T1000 (cell line): ENCODE results near the gene PARVA.

Experiments used
- DNase-seq: peaks from one replicate; lab custom pipeline; 2025; ENCODE audit warnings: mixed read lengths; lab: John Stamatoyannopoulos, UW

PARVA gene

DNA sequence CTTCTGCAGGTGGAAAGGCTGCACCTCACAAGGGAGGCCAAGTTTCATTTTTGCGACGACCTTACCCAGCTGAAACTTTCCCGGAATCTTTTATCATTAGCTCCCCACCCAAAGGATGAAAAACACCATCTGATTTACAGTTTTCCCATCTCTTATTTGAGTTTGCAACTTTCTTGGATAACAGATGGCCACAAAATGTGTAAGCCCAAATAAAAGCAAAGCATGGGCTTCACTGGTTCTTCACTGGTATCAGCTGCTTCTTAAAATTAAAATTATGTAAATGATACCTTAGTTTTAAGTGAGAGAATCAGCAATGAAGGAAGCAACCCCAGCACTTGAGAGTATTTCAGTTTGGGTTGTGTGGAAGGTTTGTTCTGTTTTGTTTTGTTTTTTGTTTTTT is 55.8 kb downstream of the PARVA start:
- no peak for DNase-seq

DNA sequence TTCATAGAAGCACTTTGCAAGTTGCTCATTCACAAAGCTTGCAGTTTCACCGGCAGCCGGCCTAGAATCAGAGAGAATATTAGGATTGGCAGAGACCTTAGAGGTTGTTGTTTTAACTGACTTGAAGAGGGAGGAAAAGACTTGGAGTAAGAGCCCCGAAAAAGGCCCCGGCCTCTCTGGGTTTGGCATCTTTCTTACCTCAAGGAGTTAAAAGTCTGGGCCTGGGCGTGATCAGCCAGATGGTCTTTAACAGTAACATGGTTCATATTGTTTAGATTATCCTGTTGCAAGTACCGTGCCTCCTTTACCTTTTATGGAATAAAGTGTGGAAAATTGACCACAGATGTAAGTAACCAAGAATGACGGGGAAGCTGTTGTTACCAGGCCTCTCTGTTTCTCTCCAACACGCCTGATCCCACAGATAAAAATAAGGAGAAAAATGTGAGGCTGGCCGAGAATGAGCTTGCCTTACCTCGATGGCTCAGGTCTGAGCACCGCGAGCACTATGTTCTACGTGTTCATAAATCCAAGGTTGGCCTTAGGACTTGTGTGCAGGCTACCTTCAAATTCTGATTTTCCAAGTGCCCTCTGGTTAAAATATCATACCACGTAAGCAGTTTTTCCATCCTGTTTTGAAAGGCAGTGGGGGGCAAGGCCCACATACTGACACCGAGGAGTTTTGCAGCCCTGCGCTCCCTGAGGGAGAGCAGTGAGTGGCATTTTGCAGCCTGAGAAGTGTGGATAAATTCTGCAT is 56.4 kb downstream of the PARVA start:
- no peak for DNase-seq

DNA sequence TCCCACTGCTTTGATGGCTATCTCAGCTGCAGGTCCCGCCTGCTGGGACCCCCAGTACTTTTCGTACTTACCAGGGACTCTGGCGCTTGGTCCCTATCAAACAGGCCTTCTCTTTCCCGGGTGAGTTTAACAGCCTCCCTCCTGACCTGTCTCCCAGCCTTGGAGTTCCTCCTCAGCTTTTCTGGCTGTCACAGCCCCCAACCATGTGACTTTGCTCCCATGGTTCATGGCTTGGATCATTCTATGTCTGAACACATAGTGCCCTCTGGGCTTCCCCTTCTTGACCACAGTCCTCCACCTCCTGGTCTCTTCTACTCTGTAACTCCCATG is 56.9 kb downstream of the PARVA start:
- DNase-seq: no peak

GRCh38 chr11:12435264-12435663 is 57.9 kb downstream of the PARVA start:
- no peak for DNase-seq

DNA sequence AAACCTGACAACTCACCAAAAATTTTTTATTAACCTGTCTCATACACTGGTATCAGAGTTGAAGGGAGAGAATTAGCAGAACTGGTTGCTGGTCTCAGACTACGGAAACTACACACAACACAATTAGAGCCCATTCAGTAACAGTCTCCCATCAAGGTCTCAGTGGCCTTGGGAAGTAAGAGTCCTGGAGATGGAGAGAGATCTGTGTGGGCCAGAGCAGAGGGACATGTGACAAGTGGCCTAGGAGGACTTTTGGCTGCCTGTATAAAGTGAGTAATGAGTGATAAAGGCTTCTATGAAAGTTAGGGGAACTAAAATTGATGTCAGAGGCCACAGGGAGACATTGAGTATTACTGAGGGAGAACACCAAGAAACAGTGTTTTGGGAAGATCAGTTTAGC is 58.9 kb downstream of the PARVA start:
- no peak for DNase-seq

GRCh38 chr11:12438291-12438690 is 60.9 kb downstream of the PARVA start:
- DNase-seq: no peak

DNA sequence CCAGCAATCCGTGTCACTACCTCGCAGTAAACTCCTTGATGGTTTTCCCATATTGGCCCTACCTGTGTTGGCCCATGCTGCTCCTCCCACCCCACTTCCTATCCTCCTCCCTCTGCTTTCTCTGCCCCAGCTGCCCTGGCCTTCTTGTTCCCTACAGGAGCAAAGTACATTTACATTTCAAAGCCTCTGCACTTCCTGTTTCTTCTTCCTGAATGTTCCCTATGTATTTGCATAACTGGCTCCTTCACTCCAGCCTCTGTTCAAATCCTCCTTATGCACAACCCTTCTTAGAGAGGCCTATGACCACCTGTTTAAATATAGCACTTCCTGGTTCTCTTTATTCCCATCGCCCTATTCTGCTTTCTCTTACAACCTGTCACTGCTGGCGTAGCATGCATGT is 62.2 kb downstream of the PARVA start:
- DNase-seq: no peak

GRCh38 chr11:12440565-12440964 is 63.2 kb downstream of the PARVA start:
- no peak for DNase-seq

DNA sequence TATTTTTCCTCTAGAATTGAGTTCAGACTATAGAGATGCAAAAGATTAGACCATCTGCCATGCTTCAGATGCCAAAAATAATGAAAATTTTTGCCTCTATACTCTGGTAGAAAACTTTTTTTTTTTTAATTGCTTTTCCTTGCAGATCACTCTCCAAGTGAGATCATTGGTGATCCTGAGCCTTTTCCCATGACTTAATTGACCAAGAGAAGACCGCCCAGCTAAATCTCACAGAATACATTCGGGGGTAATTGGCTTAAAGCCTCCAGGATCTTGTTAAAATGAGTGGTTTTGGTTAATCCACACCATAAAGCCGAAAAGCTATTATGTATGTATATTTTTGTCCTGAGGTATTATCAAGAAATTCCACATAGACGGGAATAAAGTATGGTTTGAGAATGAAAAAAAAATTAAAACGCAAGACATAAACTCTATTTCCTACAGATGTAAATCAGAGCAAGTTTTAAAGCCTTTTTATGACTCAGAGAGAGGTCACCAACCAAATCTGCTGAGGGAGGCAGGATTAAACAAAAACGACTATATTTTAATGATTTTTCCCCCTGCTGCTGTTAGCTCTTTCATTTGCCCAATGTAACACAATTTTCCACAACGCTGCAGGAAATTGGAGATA is 64.0 kb downstream of the PARVA start:
- no peak for DNase-seq

- no peak for DNase-seq
These were observed 67.2 kb downstream of the PARVA start for GRCh38 chr11:12444601-12445000.

GRCh38 chr11:12445001-12445400 is 67.6 kb downstream of the PARVA start:
- DNase-seq: no peak

DNA sequence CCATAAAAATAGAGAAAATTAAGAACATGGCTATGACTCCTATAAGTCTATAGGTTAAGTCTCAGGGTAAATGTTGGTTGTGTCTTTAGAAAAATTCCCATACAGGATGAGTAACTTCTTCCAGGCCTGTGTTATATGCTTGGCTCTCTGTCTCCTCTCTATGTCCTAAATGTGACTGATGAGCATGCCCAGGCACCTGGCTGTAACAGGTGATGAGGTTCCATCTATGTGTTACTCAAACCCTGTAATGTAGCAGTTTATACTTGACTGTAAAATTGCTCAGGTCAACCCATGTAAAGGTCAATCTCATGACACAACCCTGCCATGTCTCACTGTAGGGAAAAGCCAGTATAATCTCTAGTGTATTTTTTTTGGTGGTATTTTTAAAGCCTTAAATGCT is 69.5 kb downstream of the PARVA start:
- no peak for DNase-seq

DNA sequence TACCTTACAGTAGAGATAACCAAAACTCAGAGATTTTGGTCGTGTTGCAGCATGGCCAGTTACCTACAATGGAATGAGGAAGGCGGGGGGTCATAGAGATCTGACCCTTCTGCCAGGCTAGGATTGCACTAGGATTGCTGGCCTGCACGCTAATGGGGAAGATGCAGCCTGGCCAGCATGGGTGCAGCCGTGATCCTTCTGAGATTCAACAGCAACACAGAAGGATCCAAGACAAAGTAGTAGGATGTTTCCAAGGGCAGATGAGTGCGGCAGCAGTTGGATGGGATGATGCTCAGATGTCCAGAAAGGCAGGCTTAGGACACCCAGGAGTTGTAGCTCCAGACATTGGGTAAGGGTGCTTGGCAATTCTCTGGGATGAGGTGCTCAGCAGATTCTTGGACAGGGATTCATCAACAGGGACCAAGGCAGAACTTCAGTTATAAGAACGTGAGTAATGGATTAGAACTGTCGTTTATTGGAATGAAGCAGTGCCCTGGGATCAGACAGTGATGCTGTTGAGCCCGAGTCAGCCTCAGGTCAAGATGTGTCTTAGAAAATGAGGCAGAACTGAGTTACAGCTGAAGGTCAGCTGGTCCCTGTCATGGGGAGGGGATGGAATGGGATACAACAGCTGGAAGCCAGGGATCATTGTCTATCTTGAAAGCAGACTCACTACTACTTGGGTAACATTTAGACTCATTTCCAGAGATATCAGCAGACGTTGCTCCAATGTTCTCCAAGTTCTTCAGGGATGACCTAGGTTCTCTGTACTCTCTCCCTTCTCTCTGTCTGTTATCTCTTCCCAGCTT is 71.0 kb downstream of the PARVA start:
- DNase-seq: no peak

- peak; percentile 33 for DNase-seq
These were observed 72.8 kb downstream of the PARVA start for GRCh38 chr11:12449961-12450715.

DNA sequence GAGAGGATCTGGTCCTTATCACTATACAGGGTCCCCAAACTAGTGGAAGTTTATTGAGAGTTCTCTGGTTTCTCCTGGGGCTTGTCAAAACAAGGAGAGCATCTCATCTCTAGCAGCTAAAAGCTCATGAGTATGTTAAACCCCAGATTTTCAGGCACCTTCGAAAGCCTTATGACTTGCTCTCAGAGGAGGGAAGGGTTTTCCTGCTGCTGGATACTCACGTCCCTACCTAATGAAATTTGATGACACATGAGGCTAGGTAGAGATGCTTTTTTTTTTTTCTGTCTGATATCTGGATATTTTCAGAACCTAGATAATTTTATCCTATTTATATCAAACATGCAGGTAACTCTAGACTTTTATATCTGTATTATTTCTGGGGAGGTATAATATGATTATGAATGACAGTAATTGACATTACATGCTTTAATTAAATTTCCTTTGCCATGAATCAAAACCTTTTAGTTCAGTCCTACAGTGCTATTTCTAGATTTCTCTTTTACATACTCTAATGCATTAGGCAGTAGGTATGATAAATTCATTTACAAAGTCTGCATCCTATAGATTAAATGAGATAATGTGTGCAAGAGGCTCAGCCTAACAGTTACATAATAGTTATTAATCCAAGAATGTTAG is 73.9 kb downstream of the PARVA start:
- no peak for DNase-seq

DNA sequence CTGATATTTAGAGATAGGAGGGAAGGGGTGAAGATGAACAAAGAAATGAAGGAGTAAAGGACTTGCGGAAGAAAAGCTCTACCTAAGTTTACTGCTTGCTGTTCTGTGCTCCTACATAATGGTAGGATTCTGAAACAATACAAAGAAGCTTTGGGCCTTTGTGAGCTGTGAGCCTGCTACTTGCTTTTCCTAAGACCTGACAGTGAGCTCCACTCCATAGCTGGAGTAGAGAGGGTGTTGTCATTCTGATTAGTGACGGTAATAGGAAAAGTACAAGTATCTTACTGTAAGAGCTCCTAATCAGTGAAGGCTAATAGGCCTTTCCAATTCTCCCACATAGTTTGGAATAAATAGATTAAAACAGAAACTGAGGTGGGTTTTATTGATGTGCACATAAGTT is 75.9 kb downstream of the PARVA start:
- no peak for DNase-seq

DNA sequence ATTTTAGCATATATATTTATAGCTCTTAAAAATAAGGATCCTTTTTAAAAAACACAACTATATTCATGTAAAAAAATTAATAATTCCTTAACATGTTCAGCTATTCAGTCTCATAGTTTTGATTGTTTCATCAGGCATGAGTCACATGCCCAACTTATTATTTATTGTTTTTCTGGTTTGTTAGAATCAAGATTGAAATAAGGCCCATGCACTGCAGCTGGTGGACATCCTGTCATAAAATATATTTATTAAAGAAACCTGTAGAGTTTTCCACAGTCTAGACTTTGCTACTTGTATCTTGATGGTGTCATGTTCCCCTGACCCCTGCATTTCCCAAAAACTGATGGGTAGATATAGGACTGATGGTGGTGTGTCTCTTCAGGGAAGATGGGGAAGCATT is 77.4 kb downstream of the PARVA start:
- DNase-seq: no peak

- DNase-seq: no peak
These were observed 78.6 kb downstream of the PARVA start for GRCh38 chr11:12455938-12456337.

GRCh38 chr11:12456651-12457579 is 79.5 kb downstream of the PARVA start:
- DNase-seq: no peak

- no peak for DNase-seq
These were observed 80.7 kb downstream of the PARVA start for GRCh38 chr11:12458042-12458441.

- no peak for DNase-seq
These were observed 82.0 kb downstream of the PARVA start for GRCh38 chr11:12459374-12459773.
